ENCODE measurements around the gene TTF1. TPM values are rescaled to one million over a fixed set of nuclear protein-coding genes. Genes with fewer than 3 reads are reported as not detected.

The TTF1 gene
- total RNA-seq, 4 donors from 2014 or later: 7.7 to 19.7 (median 9.1) TPM

- H3K4me3 ChIP-seq: no peak overlapping the region
- no peaks in the 10 kb centered on the region for H3K9me3 ChIP-seq
- 76% methylated on average over 3 of the region's 3 CpGs for WGBS
- H3K27me3 ChIP-seq: no peaks in the 10 kb centered on the region
- no peak for DNase-seq (ENCODE audit: low spot score in 2 of 2)
- no peaks in the 10 kb centered on the region for H3K36me3 ChIP-seq
- no peaks in the 10 kb centered on the region for H3K4me1 ChIP-seq
- H3K27ac ChIP-seq: no peak overlapping the region
- TF ChIP-seq POLR2A (IDR thresholded peaks at IDR 0.05) (no peak), CTCF (IDR thresholded peaks at IDR 0.05) (no peak), EP300 (IDR thresholded peaks at IDR 0.05) (no peak), POLR2AphosphoS5 (IDR thresholded peaks at IDR 0.05) (no peak)
Observed at GRCh38 chr9:132365986-132366385, 40.7 kb downstream of the TTF1 start.

- no peak overlapping the region for H3K27ac ChIP-seq
- H3K36me3 ChIP-seq: no peaks in the 10 kb centered on the region
- no peak for TF ChIP-seq POLR2A (IDR thresholded peaks at IDR 0.05)
- no peak for TF ChIP-seq CTCF (IDR thresholded peaks at IDR 0.05)
- no peak for TF ChIP-seq EP300 (IDR thresholded peaks at IDR 0.05)
- TF ChIP-seq POLR2AphosphoS5 (IDR thresholded peaks at IDR 0.05): no peak
- no peaks in the 10 kb centered on the region for H3K9me3 ChIP-seq
- DNase-seq (ENCODE audit: low spot score in 2 of 2): no peak
- WGBS: 90% methylated on average over 9 of the region's 9 CpGs
- H3K4me1 ChIP-seq: no peaks in the 10 kb centered on the region
- no peak overlapping the region for H3K4me3 ChIP-seq
- no peaks in the 10 kb centered on the region for H3K27me3 ChIP-seq
Observed at GRCh38 chr9:132364068-132364467, 42.6 kb downstream of the TTF1 start.

GRCh38 chr9:132357764-132358163 is 48.9 kb downstream of the TTF1 start:
- WGBS: 85% methylated on average over 7 of the region's 7 CpGs
- no peak for DNase-seq (ENCODE audit: low spot score in 2 of 2)
- Histone ChIP-seq H3K9me3 (no peaks in the 10 kb centered on the region), H3K4me1 (peaks cover 13% of the 10 kb centered on the region), H3K27me3 (no peaks in the 10 kb centered on the region), H3K4me3 (no peak overlapping the region), H3K27ac (no peak overlapping the region), H3K36me3 (peaks cover 5% of the 10 kb centered on the region)
- no peak for TF ChIP-seq POLR2A (IDR thresholded peaks at IDR 0.05)
- no peak for TF ChIP-seq EP300 (IDR thresholded peaks at IDR 0.05)
- no peak for TF ChIP-seq POLR2AphosphoS5 (IDR thresholded peaks at IDR 0.05)
- no peak for TF ChIP-seq CTCF (IDR thresholded peaks at IDR 0.05)

- DNase-seq (ENCODE audit: low spot score in 2 of 2): no peak
- H3K4me1 ChIP-seq: peaks cover 25% of the 10 kb centered on the region
- H3K27ac ChIP-seq: no peak overlapping the region
- no peaks in the 10 kb centered on the region for H3K9me3 ChIP-seq
- no peaks in the 10 kb centered on the region for H3K27me3 ChIP-seq
- WGBS: 89% methylated on average over 26 of the region's 26 CpGs
- TF ChIP-seq CTCF (IDR thresholded peaks at IDR 0.05): no peak
- no peak for TF ChIP-seq POLR2A (IDR thresholded peaks at IDR 0.05)
- TF ChIP-seq POLR2AphosphoS5 (IDR thresholded peaks at IDR 0.05): no peak
- TF ChIP-seq EP300 (IDR thresholded peaks at IDR 0.05): no peak
- peaks cover 17% of the 10 kb centered on the region for H3K36me3 ChIP-seq
- no peak overlapping the region for H3K4me3 ChIP-seq
Observed at GRCh38 chr9:132356324-132356924, 50.2 kb downstream of the TTF1 start.

- WGBS: under 1% methylated on average over 72 of the region's 82 CpGs
Observed at GRCh38 chr9:132354637-132355355, 51.8 kb downstream of the TTF1 start, which contains the start of gene SETX. SETX (minus strand) TSS chr9:132354986; CDS start chr9:132349428, 5,558 bp downstream.

More at GRCh38 chr9:132354637-132355355, 51.8 kb downstream of the TTF1 start, which contains the start of gene SETX:
- Histone ChIP-seq H3K9me3 (no peaks in the 10 kb centered on the region), H3K4me3 (peak within 1 kb of the TSS; percentile 94), H3K4me1 (peaks cover 38% of the 10 kb centered on the region), H3K27ac (peak within 1 kb of the TSS; percentile 96), H3K27me3 (no peaks in the 10 kb centered on the region), H3K36me3 (peaks cover 31% of the 10 kb centered on the region)
- TF ChIP-seq CTCF (IDR thresholded peaks at IDR 0.05) (no peak), EP300 (IDR thresholded peaks at IDR 0.05) (no peak), POLR2AphosphoS5 (IDR thresholded peaks at IDR 0.05) (peak in 2 of 3 donors; percentile 56 to 72), POLR2A (IDR thresholded peaks at IDR 0.05) (peak; percentile 49 to 92)
- peak; percentile 97 for DNase-seq (ENCODE audit: low spot score in 2 of 2)
